Measurements from ENCODE around the gene PCBP3.

- TF ChIP-seq, protein P1, sequence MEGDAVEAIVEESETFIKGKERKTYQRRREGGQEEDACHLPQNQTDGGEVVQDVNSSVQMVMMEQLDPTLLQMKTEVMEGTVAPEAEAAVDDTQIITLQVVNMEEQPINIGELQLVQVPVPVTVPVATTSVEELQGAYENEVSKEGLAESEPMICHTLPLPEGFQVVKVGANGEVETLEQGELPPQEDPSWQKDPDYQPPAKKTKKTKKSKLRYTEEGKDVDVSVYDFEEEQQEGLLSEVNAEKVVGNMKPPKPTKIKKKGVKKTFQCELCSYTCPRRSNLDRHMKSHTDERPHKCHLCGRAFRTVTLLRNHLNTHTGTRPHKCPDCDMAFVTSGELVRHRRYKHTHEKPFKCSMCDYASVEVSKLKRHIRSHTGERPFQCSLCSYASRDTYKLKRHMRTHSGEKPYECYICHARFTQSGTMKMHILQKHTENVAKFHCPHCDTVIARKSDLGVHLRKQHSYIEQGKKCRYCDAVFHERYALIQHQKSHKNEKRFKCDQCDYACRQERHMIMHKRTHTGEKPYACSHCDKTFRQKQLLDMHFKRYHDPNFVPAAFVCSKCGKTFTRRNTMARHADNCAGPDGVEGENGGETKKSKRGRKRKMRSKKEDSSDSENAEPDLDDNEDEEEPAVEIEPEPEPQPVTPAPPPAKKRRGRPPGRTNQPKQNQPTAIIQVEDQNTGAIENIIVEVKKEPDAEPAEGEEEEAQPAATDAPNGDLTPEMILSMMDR (IDR thresholded peaks at IDR 0.05; ENCODE audit: insufficient read depth, low read length, poor library complexity, severe bottlenecking), result no peak
- no peak for TF ChIP-seq EZH2phosphoT487 (conservative IDR thresholded peaks at IDR 0.05; ENCODE audit: low read length)
Measured at GRCh38 chr21:45912611-45913417, 269.3 kb downstream of the PCBP3 start.

Data from SU-DHL-6 (cell line).